Common myeloid progenitor, CD34-positive (primary cell): ENCODE measurements around the gene LINGO3.

Source experiments
- CTCF ChIA-PET: fragments of 350-600 bp; sonication (Branson Sonifier 250); formaldehyde crosslinking; loops from one replicate; lab custom pipeline; 2021; ENCODE audit warnings: antibody characterized with exemption; lab: Charles Lee
- POLR2A ChIA-PET: fragments of 350-600 bp; sonication (Branson Sonifier 250); formaldehyde crosslinking; loops from one replicate; lab custom pipeline; 2021; ENCODE audit warnings: antibody characterized with exemption; lab: Charles Lee
- DNase-seq, 3 donors: peaks; one replicate each; pipeline versions ENCODE4 v3.0.0 to v3.0.0-alpha.2; 2013
- H3K27ac ChIP-seq, 2 experiments: 1 replicate in 1 of 2; 2 replicates in 1 of 2; pipeline ENCODE4 v1.7.0; 2013; ENCODE audit warnings: inconsistent platforms in 2 of 2, low read length in 2 of 2, mild to moderate bottlenecking in 2 of 2, low read depth in 1 of 2, moderate library complexity in 1 of 2; ENCODE audit not compliant: severe bottlenecking in 2 of 2, insufficient read depth in 1 of 2, poor library complexity in 1 of 2
- H3K27me3 ChIP-seq, 5 experiments: replicated peaks in 2 of 5; 1 replicate in 3 of 5; 2 replicates in 2 of 5; pipeline versions ENCODE4 v1.6.1 to v1.7.0; 2013; ENCODE audit warnings: low read length in 4 of 5, mild to moderate bottlenecking in 2 of 5, moderate library complexity in 2 of 5, inconsistent platforms in 1 of 5; ENCODE audit not compliant: insufficient read depth in 5 of 5, control insufficient read depth in 4 of 5
- H3K36me3 ChIP-seq, 4 experiments: 1 replicate in 2 of 4; 2 replicates in 2 of 4; pipeline versions ENCODE4 v1.6.1 to v1.7.0; 2013; ENCODE audit warnings: low read length in 3 of 4, control low read depth in 1 of 4, mild to moderate bottlenecking in 1 of 4; ENCODE audit not compliant: control insufficient read depth in 4 of 4, insufficient read depth in 4 of 4
- H3K4me1 ChIP-seq, 4 experiments: 1 replicate in 3 of 4; 2 replicates in 1 of 4; pipeline versions ENCODE4 v1.6.1 to v1.7.1; 2013; ENCODE audit warnings: low read length in 3 of 4, mild to moderate bottlenecking in 3 of 4, control low read depth in 1 of 4, inconsistent platforms in 1 of 4, moderate library complexity in 1 of 4; ENCODE audit not compliant: control insufficient read depth in 4 of 4, insufficient read depth in 4 of 4; ENCODE audit errors: control extremely low read depth in 1 of 4
- H3K4me3 ChIP-seq, 7 experiments: 1 replicate in 4 of 7; 2 replicates in 3 of 7; pipeline versions ENCODE4 v1.5.1 to v1.7.0; 2013; ENCODE audit warnings: mild to moderate bottlenecking in 7 of 7, low read length in 6 of 7, moderate library complexity in 6 of 7, inconsistent platforms in 2 of 7, low read depth in 2 of 7, control low read depth in 1 of 7; ENCODE audit not compliant: insufficient read depth in 4 of 7, control insufficient read depth in 1 of 7; ENCODE audit errors: extremely low read depth in 1 of 7
- H3K9me3 ChIP-seq, 5 experiments: 1 replicate in 4 of 5; 2 replicates in 1 of 5; pipeline versions ENCODE4 v1.6.1 to v1.7.1; 2013; ENCODE audit warnings: low read length in 4 of 5, mild to moderate bottlenecking in 2 of 5, inconsistent platforms in 1 of 5, low read depth in 1 of 5, moderate library complexity in 1 of 5; ENCODE audit not compliant: control insufficient read depth in 4 of 5, insufficient read depth in 2 of 5; ENCODE audit errors: control extremely low read depth in 1 of 5
- WGBS: methylation state at CpG from one replicate; pipeline ENCODE4 v1.1.5; 2013; ENCODE audit not compliant: insufficient coverage; 5-methylcytosine and 5-hydroxymethylcytosine counted together

Gene LINGO3

DNA sequence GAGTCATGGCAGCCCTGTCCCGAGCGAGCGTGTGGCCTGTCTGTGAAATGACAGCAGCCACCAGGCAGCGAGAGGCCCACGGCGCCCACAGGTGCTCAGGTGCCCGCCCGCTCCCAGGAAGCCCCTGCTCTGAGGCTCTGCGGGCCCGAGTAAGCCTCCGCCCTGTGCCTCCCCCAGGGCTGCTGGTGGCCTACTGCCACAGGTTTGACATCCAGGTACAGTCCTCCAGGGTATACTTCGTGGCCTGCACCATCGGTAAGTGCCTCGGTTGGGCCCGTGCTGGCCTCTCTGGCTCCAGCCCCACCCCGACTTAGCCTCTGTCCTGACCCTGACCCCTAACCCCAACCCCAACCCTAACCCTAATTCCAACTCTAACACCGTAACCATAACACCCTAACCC is 37.1 kb upstream of the LINGO3 start:
- Histone ChIP-seq H3K9me3 (no peaks in the 10 kb centered on the region), H3K27ac (peak overlapping the region; percentile 40 to 84), H3K4me1 (peaks cover 0 to 60% (median 35%) of the 10 kb centered on the region in 4 experiments), H3K4me3 (no peak overlapping the region), H3K36me3 (peaks cover 7 to 44% (median 27%) of the 10 kb centered on the region in 4 experiments), H3K27me3 (no peaks in the 10 kb centered on the region)
- ChIA-PET CTCF (no interaction called here), POLR2A (no interaction called here)
- no peak for DNase-seq
- 98% methylated on average over 17 of the region's 17 CpGs for WGBS

- ChIA-PET CTCF (no interaction called here), POLR2A (no interaction called here)
- 98% methylated on average over 21 of the region's 24 CpGs for WGBS
- Histone ChIP-seq H3K36me3 (peaks cover 3 to 45% (median 29%) of the 10 kb centered on the region in 4 experiments), H3K27me3 (no peaks in the 10 kb centered on the region), H3K9me3 (no peaks in the 10 kb centered on the region), H3K27ac (no peak overlapping the region), H3K4me3 (no peak overlapping the region), H3K4me1 (peaks cover 0 to 61% (median 35%) of the 10 kb centered on the region in 4 experiments)
- no peak for DNase-seq
Measured at GRCh38 chr19:2344381-2344870, 36.5 kb upstream of the LINGO3 start.

DNA sequence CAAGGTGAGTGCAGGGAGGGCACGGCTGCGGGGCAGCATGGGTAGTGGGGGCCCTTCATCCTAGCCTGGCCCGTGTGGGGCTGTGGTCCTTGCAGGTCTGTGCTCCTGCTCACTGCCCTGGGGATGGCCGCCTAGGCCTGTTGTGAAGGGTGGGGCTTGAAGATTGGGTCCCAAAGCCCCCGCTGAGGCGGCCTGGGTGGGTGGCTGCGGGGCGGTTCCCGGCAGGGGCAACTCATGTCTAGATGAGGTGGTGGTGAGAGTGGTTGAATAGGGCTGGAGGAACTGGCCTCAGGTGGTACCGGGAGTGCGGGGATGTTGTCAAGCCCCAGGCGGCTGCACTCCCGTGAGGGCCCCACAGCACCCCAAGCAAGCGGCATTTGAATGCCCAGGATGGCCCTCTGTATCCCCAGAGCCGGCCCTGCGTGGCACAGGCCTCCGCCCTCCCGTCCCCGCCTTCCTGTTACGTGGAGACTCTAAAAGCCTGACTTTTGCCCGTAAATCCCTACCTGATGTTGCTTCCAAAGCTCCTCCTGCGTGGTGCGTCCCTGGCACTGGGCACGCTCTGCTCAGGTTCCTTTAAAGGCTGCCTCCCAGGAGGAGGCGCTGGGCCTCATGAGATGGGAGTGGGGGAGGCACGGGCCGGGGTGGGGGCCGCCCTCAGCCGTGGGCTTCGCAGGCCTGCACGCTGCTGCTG is 35.5 kb upstream of the LINGO3 start:
- peak overlapping the region in 1 of 2 experiments; percentile 51 for H3K27ac ChIP-seq
- CTCF ChIA-PET, result no interaction called here
- peaks cover 0 to 50% (median 34%) of the 10 kb centered on the region in 4 experiments for H3K36me3 ChIP-seq
- H3K9me3 ChIP-seq, result no peaks in the 10 kb centered on the region
- POLR2A ChIA-PET, result no interaction called here
- no peaks in the 10 kb centered on the region for H3K27me3 ChIP-seq
- 89% methylated on average over 22 of the region's 31 CpGs for WGBS
- no peak for DNase-seq
- no peak overlapping the region for H3K4me3 ChIP-seq
- peaks cover 0 to 61% (median 35%) of the 10 kb centered on the region in 4 experiments for H3K4me1 ChIP-seq

DNA sequence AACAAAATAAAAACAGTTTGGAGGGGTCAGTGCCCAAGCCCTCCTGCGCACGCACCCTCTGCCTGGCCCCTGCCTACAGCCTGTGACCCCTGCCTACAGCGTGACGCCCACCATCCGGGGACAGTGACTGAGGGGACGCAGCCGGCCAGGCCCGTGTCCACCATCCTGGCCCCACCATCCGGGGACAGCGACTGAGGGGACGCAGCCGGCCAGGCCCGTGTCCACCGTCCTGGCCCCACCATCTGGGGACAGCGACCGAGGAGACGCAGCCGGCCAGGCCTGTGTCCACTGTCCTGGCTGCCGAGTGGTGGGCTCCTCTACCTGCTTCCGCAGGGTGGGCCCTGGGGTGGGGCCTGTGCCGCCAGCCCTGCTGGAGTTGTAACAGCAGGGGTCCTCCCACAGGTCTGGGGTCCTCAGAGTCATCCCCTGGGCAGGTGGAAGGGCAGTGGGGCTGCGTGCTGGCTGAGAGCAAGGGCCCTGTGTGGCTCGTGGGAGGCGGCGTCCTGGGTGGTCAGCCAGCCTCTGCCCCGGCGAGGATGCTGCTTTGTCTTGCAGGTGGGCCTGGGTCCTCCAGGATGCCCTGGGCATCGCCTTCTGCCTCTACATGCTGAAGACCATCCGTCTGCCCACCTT is 34.8 kb upstream of the LINGO3 start:
- Histone ChIP-seq H3K27me3 (no peaks in the 10 kb centered on the region), H3K36me3 (peaks cover 0 to 54% (median 36%) of the 10 kb centered on the region in 4 experiments), H3K27ac (peak overlapping the region in 1 of 2 experiments; percentile 51), H3K4me1 (peaks cover 0 to 61% (median 35%) of the 10 kb centered on the region in 4 experiments), H3K4me3 (no peak overlapping the region), H3K9me3 (no peaks in the 10 kb centered on the region)
- no peak for DNase-seq
- POLR2A ChIA-PET, result no interaction called here
- WGBS, result 96% methylated on average over 27 of the region's 29 CpGs
- CTCF ChIA-PET, result no interaction called here

DNA sequence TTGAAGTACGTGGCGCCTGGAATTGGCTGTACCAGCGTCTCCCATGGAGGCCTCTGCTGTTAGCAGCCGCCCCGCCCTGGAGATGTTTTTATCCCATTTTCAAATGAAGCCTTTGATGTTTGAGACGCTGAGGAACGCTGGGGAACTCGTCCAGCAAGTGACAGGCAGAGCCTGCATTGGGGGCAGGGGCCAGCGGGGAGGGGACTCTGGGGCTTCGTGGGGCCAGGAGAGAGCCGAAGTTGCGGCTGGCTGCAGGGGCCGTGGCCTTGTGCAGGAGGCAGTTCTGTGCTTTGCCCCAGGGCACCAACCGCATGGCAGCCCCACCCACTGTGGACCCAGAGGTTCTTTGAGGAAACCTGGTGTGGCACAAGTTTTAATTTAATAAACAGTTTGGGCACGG is 34.0 kb upstream of the LINGO3 start:
- H3K36me3 ChIP-seq, result peaks cover 0 to 59% (median 39%) of the 10 kb centered on the region in 4 experiments
- DNase-seq, result no peak
- peak overlapping the region; percentile 46 to 77 for H3K27ac ChIP-seq
- POLR2A ChIA-PET, result interaction anchor here (1.2 kb wide), 1 partner anchor 17 kb away, joined by 4 read pairs; no protein-coding TSS in a partner anchor
- H3K9me3 ChIP-seq, result no peaks in the 10 kb centered on the region
- CTCF ChIA-PET, result interaction anchor here (1.2 to 1.6 kb wide), 2 partner anchors 52 to 62 kb away, joined by 3 to 6 read pairs; no protein-coding TSS in a partner anchor
- WGBS, result 39% methylated on average over 13 of the region's 15 CpGs
- peaks cover 0 to 64% (median 36%) of the 10 kb centered on the region in 4 experiments for H3K4me1 ChIP-seq
- H3K27me3 ChIP-seq, result no peaks in the 10 kb centered on the region
- peak overlapping the region in 2 of 7 experiments; percentile 40 to 55 for H3K4me3 ChIP-seq

DNA sequence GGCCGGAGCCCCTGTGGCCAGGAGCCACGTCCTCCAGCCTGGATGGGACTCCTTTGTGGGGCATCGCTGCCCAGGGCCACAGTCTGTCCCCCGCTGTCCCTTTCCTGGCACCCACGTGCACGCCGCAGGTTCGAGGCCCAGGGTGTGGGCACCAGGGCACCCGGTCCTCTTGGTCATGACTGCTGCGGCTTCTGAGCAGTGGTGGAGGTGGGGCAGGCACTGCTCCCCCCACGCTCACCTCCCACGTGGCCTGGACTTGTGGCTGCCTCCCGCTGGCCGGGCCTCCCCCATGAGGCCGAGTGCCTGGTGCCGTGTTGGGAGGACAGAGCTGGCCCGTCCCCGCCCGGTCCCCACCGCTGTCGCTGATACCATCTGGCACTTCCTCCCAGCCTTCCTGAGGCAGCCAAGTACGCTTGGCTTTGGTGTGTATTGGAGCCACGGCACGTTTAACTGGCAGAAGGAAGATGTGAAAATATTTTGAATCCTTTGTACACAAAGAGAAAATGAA is 33.3 kb upstream of the LINGO3 start:
- ChIA-PET CTCF (interaction anchor here (1.2 to 1.6 kb wide), 2 partner anchors 53 to 63 kb away, joined by 3 to 6 read pairs; no protein-coding TSS in a partner anchor), POLR2A (interaction anchor here (1.2 kb wide), 1 partner anchor 16 kb away, joined by 4 read pairs; no protein-coding TSS in a partner anchor)
- no peaks in the 10 kb centered on the region for H3K27me3 ChIP-seq
- peak overlapping the region in 1 of 7 experiments; percentile 40 for H3K4me3 ChIP-seq
- H3K9me3 ChIP-seq, result no peaks in the 10 kb centered on the region
- DNase-seq, result peak; percentile 72 to 91 (median 87)
- H3K4me1 ChIP-seq, result peaks cover 0 to 66% (median 36%) of the 10 kb centered on the region in 4 experiments
- peak overlapping the region; percentile 46 to 77 for H3K27ac ChIP-seq
- peaks cover under 1 to 60% (median 41%) of the 10 kb centered on the region in 4 experiments for H3K36me3 ChIP-seq
- 19% methylated on average over 17 of the region's 24 CpGs for WGBS
